ENCODE measurements around the gene PPP2R5C.

PPP2R5C gene

GRCh38 chr14:101840649-101841369 lies 79.3 kb downstream of the PPP2R5C start:
- no peak for DNase-seq (ENCODE audit: low spot score)

- DNase-seq (ENCODE audit: low spot score) = no peak
These were observed 81.5 kb downstream of the PPP2R5C start for GRCh38 chr14:101843038-101843437.

- no peak for DNase-seq (ENCODE audit: low spot score)
These were observed 82.2 kb downstream of the PPP2R5C start for GRCh38 chr14:101843665-101844064.

- DNase-seq (ENCODE audit: low spot score) = no peak
These were observed 82.7 kb downstream of the PPP2R5C start for GRCh38 chr14:101844219-101844618.

GRCh38 chr14:101844751-101845150 lies 83.2 kb downstream of the PPP2R5C start:
- no peak for DNase-seq (ENCODE audit: low spot score)

GRCh38 chr14:101845496-101845895 lies 84.0 kb downstream of the PPP2R5C start:
- no peak for DNase-seq (ENCODE audit: low spot score)

- no peak for DNase-seq (ENCODE audit: low spot score)
These were observed 84.4 kb downstream of the PPP2R5C start for GRCh38 chr14:101845896-101846295.

GRCh38 chr14:101849125-101849524 lies 87.6 kb downstream of the PPP2R5C start:
- no peak for DNase-seq (ENCODE audit: low spot score)

- no peak for DNase-seq (ENCODE audit: low spot score)
These were observed 88.1 kb downstream of the PPP2R5C start for GRCh38 chr14:101849640-101850039.

GRCh38 chr14:101851183-101851582 lies 89.7 kb downstream of the PPP2R5C start:
- no peak for DNase-seq (ENCODE audit: low spot score)

- no peak for DNase-seq (ENCODE audit: low spot score)
These were observed 90.4 kb downstream of the PPP2R5C start for GRCh38 chr14:101851736-101852405.

GRCh38 chr14:101852785-101853184 lies 91.3 kb downstream of the PPP2R5C start:
- DNase-seq (ENCODE audit: low spot score) = no peak

- no peak for DNase-seq (ENCODE audit: low spot score)
These were observed 92.0 kb downstream of the PPP2R5C start for GRCh38 chr14:101853455-101854018.

- DNase-seq (ENCODE audit: low spot score) = no peak
These were observed 92.9 kb downstream of the PPP2R5C start for GRCh38 chr14:101854366-101854765.

- DNase-seq (ENCODE audit: low spot score) = no peak
These were observed 94.4 kb downstream of the PPP2R5C start for GRCh38 chr14:101855958-101856357.

GRCh38 chr14:101856536-101856935 lies 95.0 kb downstream of the PPP2R5C start:
- no peak for DNase-seq (ENCODE audit: low spot score)

- DNase-seq (ENCODE audit: low spot score) = no peak
These were observed 95.7 kb downstream of the PPP2R5C start for GRCh38 chr14:101857226-101857625.

GRCh38 chr14:101858791-101859537 lies 97.5 kb downstream of the PPP2R5C start:
- no peak for DNase-seq (ENCODE audit: low spot score)

GRCh38 chr14:101859538-101859902 lies 98.0 kb downstream of the PPP2R5C start:
- DNase-seq (ENCODE audit: low spot score) = no peak

GRCh38 chr14:101859958-101860357 lies 98.4 kb downstream of the PPP2R5C start:
- DNase-seq (ENCODE audit: low spot score) = no peak

GRCh38 chr14:101861464-101861863 lies 100.0 kb downstream of the PPP2R5C start:
- DNase-seq (ENCODE audit: low spot score) = no peak

GRCh38 chr14:101862177-101862576 lies 100.7 kb downstream of the PPP2R5C start:
- DNase-seq (ENCODE audit: low spot score) = peak; percentile 29

- no peak for DNase-seq (ENCODE audit: low spot score)
These were observed 101.2 kb downstream of the PPP2R5C start for GRCh38 chr14:101862711-101863110.
